GM18511 (cell line): ENCODE measurements around the gene ZDHHC19.
"Not testable (repeated sequence)": the region's sequence is repeated elsewhere in the genome, so short reads cannot be mapped to it uniquely, and the experiment has no call there.

Experiments
- ATAC-seq: cut with Tn5 transposase; IDR thresholded peaks from one replicate; pipeline ENCODE4 v1.9.1; 2021; ENCODE audit warnings: mild to moderate bottlenecking, moderate library complexity; ENCODE audit not compliant: unreplicated experiment

Gene ZDHHC19

GRCh38 chr3:196205442-196206205, 5.6 kb downstream of the ZDHHC19 start:
- ATAC-seq = not testable (repeated sequence)

- no peak for ATAC-seq
Measured at GRCh38 chr3:196203846-196204245, 7.4 kb downstream of the ZDHHC19 start.

GRCh38 chr3:196202516-196202970, 8.7 kb downstream of the ZDHHC19 start:
- ATAC-seq = no peak

- no peak for ATAC-seq
Measured at GRCh38 chr3:196198771-196199753, 12.1 kb downstream of the ZDHHC19 start.

- ATAC-seq = no peak
Measured at GRCh38 chr3:196198081-196198675, 13.0 kb downstream of the ZDHHC19 start.

DNA sequence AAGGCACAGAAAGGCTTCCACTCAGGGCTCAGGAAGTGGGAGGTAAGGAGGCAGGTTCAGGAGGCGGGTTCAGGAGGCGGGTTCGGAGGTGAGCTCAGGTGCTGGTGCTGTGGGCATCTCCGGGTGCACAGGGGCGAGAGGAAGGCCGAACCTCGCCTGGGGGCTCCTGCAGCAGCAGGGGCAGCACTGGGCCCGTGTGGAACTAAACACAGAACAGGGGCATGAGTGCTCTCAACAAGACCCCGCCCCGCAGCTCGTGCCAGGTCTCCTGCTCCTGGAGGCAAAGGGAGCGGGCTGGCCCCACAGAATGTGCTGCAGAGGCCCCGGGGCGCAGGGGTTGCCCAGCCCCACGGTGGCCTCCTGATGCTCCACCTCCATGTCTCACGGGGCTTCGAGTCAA, 13.7 kb downstream of the ZDHHC19 start:
- no peak for ATAC-seq

- ATAC-seq = no peak
Measured at GRCh38 chr3:196195664-196196265, 15.4 kb downstream of the ZDHHC19 start.

DNA sequence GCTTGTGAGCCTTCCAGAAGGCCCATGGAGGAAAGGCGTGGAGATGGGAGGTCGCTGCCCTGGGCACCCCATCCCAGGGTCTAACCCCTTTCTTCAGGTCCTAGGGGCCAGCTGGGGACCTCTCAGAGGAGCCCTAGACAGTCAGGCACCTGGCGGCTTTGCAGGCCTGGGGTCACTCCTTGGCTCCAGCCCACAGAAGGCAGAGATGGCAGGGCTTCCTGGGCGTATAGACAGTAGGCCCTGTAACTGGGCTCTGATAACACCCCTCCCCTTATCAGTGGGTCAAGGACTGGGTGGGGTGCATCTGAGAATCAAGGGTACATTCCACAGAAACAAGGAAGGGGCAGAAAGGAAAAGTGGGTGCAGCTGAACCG, 16.7 kb downstream of the ZDHHC19 start:
- no peak for ATAC-seq

DNA sequence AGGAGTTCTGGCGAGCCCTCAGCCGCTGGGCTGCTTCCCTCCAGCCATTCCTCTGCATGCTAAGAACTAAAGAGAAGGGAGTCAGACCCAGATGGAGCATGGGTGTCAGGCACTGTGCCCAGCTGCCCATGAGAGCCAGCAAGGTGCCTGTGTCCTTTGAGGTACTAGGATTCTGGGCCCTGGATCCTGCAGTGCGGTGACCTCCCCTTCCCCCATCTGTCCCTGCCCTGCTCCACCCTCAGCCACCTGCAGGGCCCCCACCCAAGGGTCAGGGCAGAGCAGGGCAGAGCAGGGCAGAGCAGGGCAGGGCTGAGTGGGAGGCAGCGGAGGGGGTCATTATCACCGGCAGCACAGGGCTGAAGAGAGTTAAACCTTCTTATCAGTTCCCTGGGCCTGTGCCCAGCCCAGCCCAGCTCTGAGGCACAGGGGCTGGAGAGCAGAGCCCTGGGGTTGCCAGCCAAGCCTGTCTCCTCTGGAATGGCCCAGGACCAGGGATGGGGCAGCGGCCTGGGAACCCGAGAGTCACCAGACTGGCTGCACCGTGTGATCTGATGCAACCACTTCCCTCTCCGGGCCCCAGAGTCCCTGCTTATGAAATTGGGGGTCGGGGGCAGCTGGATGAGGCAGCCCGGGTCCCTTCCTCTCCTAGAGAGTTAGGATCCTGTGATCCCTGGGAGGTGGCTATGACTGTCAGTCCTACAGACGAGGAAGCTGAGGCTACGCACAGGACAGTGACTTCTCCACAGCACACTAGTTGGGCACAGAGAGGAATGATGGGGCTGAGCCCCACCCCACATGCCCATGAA, 17.3 kb downstream of the ZDHHC19 start:
- ATAC-seq = no peak

DNA sequence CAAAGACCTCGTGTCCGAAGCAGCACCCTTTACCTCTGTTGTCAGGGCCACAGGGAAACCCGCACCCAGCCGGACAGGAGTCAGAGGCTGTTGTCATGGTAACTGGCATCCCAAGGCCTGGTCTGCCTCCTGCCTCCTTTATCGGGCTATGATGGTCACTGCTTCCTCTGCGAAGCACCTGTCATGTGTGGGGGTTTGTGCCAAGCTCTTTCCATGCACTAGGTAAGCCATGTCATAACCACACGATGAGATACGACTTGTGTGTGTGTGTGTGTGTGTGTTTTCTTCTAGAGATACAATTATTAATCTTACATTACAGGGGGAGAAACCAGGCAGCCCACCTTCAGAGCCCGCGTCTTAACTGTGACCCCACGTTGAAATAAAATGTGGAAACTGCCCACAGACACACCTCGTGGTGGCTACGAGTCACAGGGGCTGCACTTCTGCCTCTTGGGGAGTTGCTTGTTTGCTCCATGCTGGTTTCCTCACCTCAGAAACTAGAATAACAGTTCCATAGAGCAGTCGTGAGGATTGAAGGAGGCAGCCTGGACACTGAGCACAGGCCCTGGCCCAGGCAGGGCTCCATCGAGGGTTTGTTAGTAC, 18.0 kb downstream of the ZDHHC19 start:
- no peak for ATAC-seq

GRCh38 chr3:196192524-196193051, 18.6 kb downstream of the ZDHHC19 start:
- peak; percentile 25 for ATAC-seq

DNA sequence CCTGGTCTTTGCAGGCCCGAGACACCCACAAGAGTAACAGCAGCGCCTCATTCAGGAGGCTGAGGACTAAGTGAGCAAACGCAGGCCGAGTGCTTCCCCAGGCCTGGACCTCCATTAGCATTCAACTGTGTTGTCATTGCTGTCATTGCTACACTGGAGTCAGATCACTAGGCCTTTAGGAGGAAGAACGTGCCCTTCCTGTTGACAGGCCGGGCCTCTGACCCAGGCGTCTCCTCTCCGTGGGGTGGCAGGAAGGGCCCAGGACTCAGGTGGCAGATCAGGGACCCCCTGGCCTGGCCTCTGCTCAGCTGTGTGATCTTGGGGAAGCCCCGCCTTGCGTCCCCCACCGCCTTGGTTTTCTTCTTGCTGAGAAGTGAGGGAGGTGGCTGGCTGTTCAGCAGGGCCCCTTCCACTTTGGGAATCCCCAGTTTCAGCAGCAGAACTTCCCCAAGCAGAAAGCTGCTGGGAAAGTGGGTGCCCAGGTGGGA, 19.1 kb downstream of the ZDHHC19 start:
- ATAC-seq = peak; percentile 55

DNA sequence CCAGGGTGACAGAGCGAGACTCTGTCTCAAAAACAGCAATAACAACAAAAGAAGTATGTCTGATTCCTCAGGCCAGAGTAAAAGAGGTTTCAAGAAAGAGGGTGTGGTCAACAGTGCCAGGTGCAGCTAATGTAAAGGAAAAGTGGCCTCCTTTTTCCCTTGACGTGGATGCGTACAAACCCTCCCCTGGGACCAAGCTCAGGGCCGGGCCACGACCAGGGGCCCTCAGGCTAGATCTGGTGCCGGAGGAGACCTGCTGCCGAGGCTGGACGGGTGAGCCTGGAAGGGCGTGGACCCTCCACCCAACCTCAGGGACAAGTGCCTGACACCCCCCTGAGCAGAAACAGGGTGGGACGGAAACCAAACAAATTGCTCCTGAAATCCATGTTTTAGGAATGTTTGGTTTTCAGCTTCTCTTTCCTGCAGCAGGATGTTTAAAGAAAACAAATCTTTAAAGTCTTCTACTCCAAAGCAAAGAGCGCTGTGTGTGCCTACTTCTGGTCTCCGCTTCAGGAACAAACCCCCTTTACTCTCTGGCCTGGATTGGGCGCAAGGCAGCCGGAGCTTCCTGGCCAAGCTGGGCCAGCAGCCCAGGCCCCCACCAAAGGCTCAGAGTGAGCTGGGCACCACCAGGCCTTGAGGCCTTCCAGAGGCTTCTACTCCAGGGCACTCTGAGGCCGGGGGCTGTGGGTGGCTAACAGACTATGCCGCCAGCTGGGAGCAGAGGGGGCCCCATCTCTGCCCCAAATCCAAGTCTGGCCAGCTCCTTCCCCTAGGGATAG, 21.4 kb downstream of the ZDHHC19 start:
- ATAC-seq = no peak

GRCh38 chr3:196186651-196187573, 24.3 kb downstream of the ZDHHC19 start:
- no peak for ATAC-seq

DNA sequence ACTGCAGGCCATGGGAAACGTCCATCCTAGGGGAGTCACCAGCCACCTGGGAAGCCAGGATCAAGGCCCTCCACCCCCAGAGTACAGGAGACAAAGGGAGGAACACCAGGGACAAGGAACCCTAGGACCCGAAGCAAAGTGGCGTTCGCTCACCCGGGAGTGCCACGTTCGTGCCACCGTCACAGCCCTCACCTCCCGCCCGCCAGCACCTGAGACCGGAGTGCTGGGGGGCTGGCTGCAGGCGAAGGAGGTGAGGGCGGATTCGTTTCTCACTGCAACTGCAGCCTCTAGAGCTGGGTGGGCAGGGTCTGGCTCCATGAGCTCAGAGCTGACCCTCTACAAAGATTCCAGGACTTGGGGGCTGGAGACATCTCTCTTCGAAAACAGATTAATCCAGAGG, 26.3 kb downstream of the ZDHHC19 start:
- no peak for ATAC-seq

- ATAC-seq = not testable (repeated sequence)
Measured at GRCh38 chr3:196184169-196184432, 27.1 kb downstream of the ZDHHC19 start.

DNA sequence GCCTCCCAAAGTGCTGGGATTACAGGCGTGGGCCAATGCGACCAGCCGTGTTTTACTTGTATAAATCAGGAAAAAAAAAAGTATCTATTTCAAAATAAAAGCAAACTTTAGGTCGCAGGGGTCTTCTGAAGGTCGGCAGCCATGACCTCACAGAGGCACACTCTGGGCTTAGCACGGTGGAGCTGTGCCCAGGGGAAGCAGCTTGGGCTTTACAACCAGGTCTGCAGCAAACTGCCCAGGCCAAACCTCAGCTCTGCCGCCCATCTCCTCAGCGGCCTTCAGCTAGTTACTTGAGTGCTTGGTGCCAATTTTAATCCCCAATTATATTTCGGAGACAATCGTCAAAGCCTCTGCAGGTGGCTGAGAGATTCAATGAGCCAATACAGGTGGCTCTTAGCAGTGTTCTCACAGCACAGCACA, 30.1 kb downstream of the ZDHHC19 start:
- no peak for ATAC-seq

DNA sequence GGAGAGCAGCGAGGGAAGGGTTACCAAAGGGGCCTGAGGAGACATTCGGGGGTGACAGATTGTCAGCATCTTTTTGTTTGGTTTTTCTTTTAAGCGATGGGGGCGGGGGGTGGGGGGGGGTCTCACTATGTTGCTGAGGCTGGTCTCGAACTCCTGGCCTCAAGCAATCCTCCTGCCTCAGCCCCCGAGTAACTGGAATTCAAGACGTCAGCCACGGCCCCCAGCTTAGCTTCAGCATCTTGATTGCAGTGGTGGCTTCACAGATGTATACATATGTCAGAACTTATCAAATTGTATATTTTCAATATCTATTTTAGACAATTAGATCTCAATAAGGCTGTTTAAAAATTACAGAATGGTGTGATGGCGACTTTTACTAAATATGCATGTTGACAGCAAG, 30.9 kb downstream of the ZDHHC19 start:
- no peak for ATAC-seq
